A549 (cell line): ENCODE measurements around the gene TEX51. TPM values are rescaled to one million over a fixed set of nuclear protein-coding genes. Genes with fewer than 3 reads are reported as not detected.

ENCODE experiments used
- ATAC-seq, 2 experiments: fragments of 200-7000 bp in 1 of 2; fragments of >200 bp in 1 of 2; cut with Nextera tagmentation in 1 of 2; cut with Tn5 transposase in 1 of 2; 3 replicates each; pipeline versions ENCODE4 v1.8.0 to v1.9.1; 2018 to 2020; ENCODE audit warnings: mild to moderate bottlenecking in 1 of 2, moderate library complexity in 1 of 2
- CTCF ChIA-PET: fragments of 300-600 bp; sonication (Branson Sonifier 250); formaldehyde crosslinking; extraction: SDS; loops from one replicate; lab custom pipeline; 2021; ENCODE audit warnings: antibody characterized with exemption, inconsistent platforms; lab: Yijun Ruan, JAX
- POLR2A ChIA-PET: fragments of 350-600 bp; formaldehyde crosslinking; extraction: SDS; loops from one replicate; lab custom pipeline; 2021; ENCODE audit warnings: antibody characterized with exemption, inconsistent platforms; lab: Yijun Ruan, JAX
- DNase-seq, 2 experiments: peaks; one replicate each; pipeline versions ENCODE4 v3.0.0 to v3.0.0-alpha.2; 2011 to 2016; ENCODE audit warnings: low read depth in 1 of 2, low spot score in 1 of 2
- FAIRE-seq: peaks from 2 replicates; lab custom pipeline; 2011; peaks lifted over from hg19 to GRCh38; lab: Jason Lieb, UNC
- H3K27ac ChIP-seq, 2 experiments: fragments of >200 bp; sonication (Bioruptor Twin); formaldehyde crosslinking; 3 replicates each; pipeline ENCODE4 v1.5.1; 2016 to 2017
- H3K4me1 ChIP-seq: fragments of >200 bp; sonication (Bioruptor Twin); formaldehyde crosslinking; 3 replicates; pipeline ENCODE4 v1.6.1; 2016
- H3K4me2 ChIP-seq: fragments of >200 bp; sonication (Bioruptor Twin); formaldehyde crosslinking; 3 replicates; pipeline ENCODE4 v1.6.1; 2016
- H3K4me3 ChIP-seq: fragments of >200 bp; sonication (Bioruptor Twin); formaldehyde crosslinking; 3 replicates; pipeline ENCODE4 v1.5.1; 2016
- H3K9me3 ChIP-seq: fragments of >200 bp; sonication (Bioruptor Twin); formaldehyde crosslinking; 3 replicates; pipeline ENCODE4 v1.6.1; 2016
- CTCF ChIP-seq: fragments of >200 bp; sonication (Bioruptor Twin); formaldehyde crosslinking; IDR thresholded peaks from 3 replicates; pipeline ENCODE4 v1.5.1; 2016
- EP300 ChIP-seq, 2 experiments: fragments of >200 bp; sonication (Bioruptor Twin); formaldehyde crosslinking; IDR thresholded peaks; 2 replicates in 1 of 2; 3 replicates in 1 of 2; pipeline ENCODE4 v1.6.1; 2016 to 2017
- HOXB13 ChIP-seq: fragments of 250-450 bp; sonication (Bioruptor Pico); IDR thresholded peaks from 2 replicates; pipeline ENCODE4 v1.5.0; 2020; ENCODE audit warnings: low read depth, mild to moderate bottlenecking, moderate library complexity
- KDM1A ChIP-seq: fragments of 200-600 bp; sonication (generic); IDR thresholded peaks from 2 replicates; pipeline ENCODE4 v1.6.1; 2016; ENCODE audit warnings: low read depth, mild to moderate bottlenecking
- MAX ChIP-seq: IDR thresholded peaks from 2 replicates; pipeline ENCODE4 v1.6.1; 2012
- NFE2L2 ChIP-seq: fragments of 150-350 bp; conservative IDR thresholded peaks from 2 replicates; pipeline ENCODE4 v1.6.1; 2014; ENCODE audit warnings: low read length
- NR3C1 ChIP-seq: fragments of >200 bp; sonication (Bioruptor Twin); formaldehyde crosslinking; IDR thresholded peaks from 3 replicates; pipeline ENCODE4 v1.6.1; 2017
- POLR2A ChIP-seq: IDR thresholded peaks from 2 replicates; pipeline ENCODE4 v1.6.1; 2012; ENCODE audit warnings: mild to moderate bottlenecking, low read length
- RAD21 ChIP-seq, 2 experiments: fragments of >200 bp in 1 of 2; sonication (Bioruptor Twin) in 1 of 2; formaldehyde crosslinking in 1 of 2; IDR thresholded peaks in 1 of 2; conservative IDR thresholded peaks in 1 of 2; 2 replicates in 1 of 2; 3 replicates in 1 of 2; pipeline ENCODE4 v1.6.1; 2012 to 2018; ENCODE audit warnings: inconsistent platforms in 1 of 2
- REST ChIP-seq: fragments of 200-600 bp; sonication (generic); IDR thresholded peaks from 2 replicates; pipeline ENCODE4 v1.6.1; 2016; ENCODE audit warnings: antibody characterized with exemption, mild to moderate bottlenecking, moderate library complexity
- SMC3 ChIP-seq: fragments of >200 bp; sonication (Bioruptor Twin); formaldehyde crosslinking; IDR thresholded peaks from 3 replicates; pipeline ENCODE4 v1.6.1; 2018; ENCODE audit warnings: inconsistent platforms
- TFCP2L1 ChIP-seq: fragments of 250-450 bp; sonication (Bioruptor Pico); IDR thresholded peaks from 2 replicates; pipeline ENCODE4 v1.5.0; 2021; ENCODE audit warnings: mild to moderate bottlenecking
- ZC3H11A ChIP-seq: fragments of 450-650 bp; IDR thresholded peaks from 2 replicates; pipeline ENCODE4 v1.6.1; 2014; ENCODE audit warnings: antibody characterized with exemption, mild to moderate bottlenecking
- WGBS: methylation state at CpG from one replicate; pipeline ENCODE4 v1.1.6; 2017; ENCODE audit errors: missing lambda C conversion rate; 5-methylcytosine and 5-hydroxymethylcytosine counted together
- polyA plus RNA-seq, 4 experiments: library from polyadenylated mRNA; depleted of rRNA in 3 of 4; stranded (reverse); fragments of >200 nt; fragmentation: RNase III in 1 of 4; extraction: RNeasy Plus Mini Kit Qiagen cat#74134 plus additional on column Dnase treatment in 1 of 4; gene quantifications; 2 replicates in 3 of 4; 3 replicates in 1 of 4; pipeline ENCODE4 v1.2.3, GENCODE V29; 2011 to 2017

TEX51 gene
- polyA plus RNA-seq, 2 of the 4 experiments (the other 2 are of a cell fraction): not detected

- Histone ChIP-seq H3K4me2 (peak overlapping the region; percentile 71), H3K27ac (peak overlapping the region; percentile 27 to 67; a peak in 4 of 6 replicates), H3K4me1 (no peaks in the 10 kb centered on the region), H3K9me3 (no peaks in the 10 kb centered on the region), H3K4me3 (peak overlapping the region; percentile 36)
- ATAC-seq (peak in 1 of 2 experiments; percentile 7; a peak in 2 of 6 replicates), FAIRE-seq (no peak), DNase-seq (no peak)
- CTCF ChIA-PET: interaction anchor here (0.7 to 3.0 kb wide), 11 partner anchors 9 to 168 kb away, joined by 3 to 13 read pairs (median 5); no protein-coding TSS in a partner anchor
- POLR2A ChIA-PET: no interaction called here
- WGBS: 69% methylated on average over 17 of the region's 18 CpGs
- TF ChIP-seq SMC3 (no peak), EP300 (IDR thresholded peaks at IDR 0.05) (no peak), REST (no peak), HOXB13 (CRISPR knock-in tag) (no peak), KDM1A (no peak), RAD21 (conservative IDR thresholded peaks at IDR 0.05 in 1 of 2, IDR thresholded peaks at IDR 0.05 in 1 of 2) (no peak), NFE2L2 (no peak), NR3C1 (no peak), TFCP2L1 (CRISPR knock-in tag) (no peak), ZC3H11A (no peak)
Measured at GRCh38 chr2:126885751-126886210, 12.9 kb upstream of the TEX51 start.

GRCh38 chr2:126886211-126886915 lies 12.3 kb upstream of the TEX51 start:
- CTCF ChIA-PET: interaction anchor here (0.7 to 3.0 kb wide), 12 partner anchors 8 to 167 kb away, joined by 3 to 13 read pairs (median 4); no protein-coding TSS in a partner anchor

More at GRCh38 chr2:126886211-126886915, 12.3 kb upstream of the TEX51 start:
- Histone ChIP-seq H3K4me3 (peak overlapping the region; percentile 36), H3K9me3 (no peaks in the 10 kb centered on the region), H3K4me1 (no peaks in the 10 kb centered on the region), H3K4me2 (peak overlapping the region; percentile 71), H3K27ac (peak overlapping the region; percentile 27 to 67; a peak in 4 of 6 replicates)
- WGBS: 8% methylated on average over 15 of the region's 40 CpGs
- POLR2A ChIA-PET: no interaction called here
- FAIRE-seq (no peak), ATAC-seq (peak; percentile 82 to 97), DNase-seq (peak; percentile 65 to 74)
- peak; percentile 77 for TF ChIP-seq CTCF
- TF ChIP-seq RAD21 (conservative IDR thresholded peaks at IDR 0.05 in 1 of 2, IDR thresholded peaks at IDR 0.05 in 1 of 2): peak; percentile 28 to 40; a peak in 2 of 5 replicates
- no peak for TF ChIP-seq POLR2A
- peak; percentile 37; the same call in 1 of the 2 replicates for TF ChIP-seq MAX
- TF ChIP-seq SMC3: peak; percentile 47; the same call in 2 of the 3 replicates
